SIG-M5 treated with dmso at 0.1 percent for 504 hours (cell line): ENCODE results near the gene PTPN1.
A peak's percentile ranks its signal among the peaks of the same experiment; 100 is the strongest.
"Not testable (repeated sequence)": the region's sequence is repeated elsewhere in the genome, so short reads cannot be mapped to it uniquely, and the experiment has no call there.

Experiments used
- DNase-seq: peaks from one replicate; lab custom pipeline; 2025; ENCODE audit not compliant: unreplicated experiment; lab: John Stamatoyannopoulos, UW

Gene PTPN1

DNA sequence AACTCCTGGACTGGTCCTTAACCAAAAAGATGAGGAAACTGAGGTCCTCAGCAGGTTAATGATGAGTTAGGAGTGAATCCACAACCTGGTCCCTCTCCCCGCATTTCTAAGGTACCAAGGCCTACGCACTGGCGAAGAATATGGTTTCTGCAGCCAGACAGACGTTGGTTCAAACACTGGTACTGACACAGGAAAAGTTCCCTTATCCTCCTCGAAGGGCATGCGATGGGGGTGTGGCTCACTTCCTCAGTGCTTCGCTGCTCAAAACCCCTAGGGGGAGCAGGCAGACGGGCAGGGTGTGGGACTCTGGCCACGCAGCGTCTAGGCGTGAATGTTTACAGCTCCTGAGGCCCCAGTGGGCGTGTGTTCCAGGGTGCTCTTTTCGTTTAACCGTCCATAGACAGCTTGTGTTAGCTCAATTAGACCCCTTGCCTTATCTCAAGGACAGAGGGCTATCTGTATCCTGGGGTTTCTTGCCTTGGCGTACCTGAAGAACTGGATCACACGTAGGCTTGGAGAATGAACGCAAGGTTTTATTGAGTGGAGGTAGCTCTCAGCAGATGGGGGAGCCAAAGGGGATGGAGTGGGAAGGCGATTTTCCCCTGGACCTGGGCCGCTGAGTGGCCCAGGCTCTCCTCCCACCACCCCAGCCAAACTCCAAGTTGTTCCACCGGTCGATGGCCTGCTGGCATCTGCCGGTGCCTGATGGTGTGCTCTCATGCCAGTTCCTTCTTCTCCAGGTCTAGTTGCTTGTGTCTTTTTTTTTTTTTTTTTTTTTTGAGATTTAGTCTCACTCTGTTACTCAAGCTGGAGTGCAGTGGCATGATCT, 31.8 kb upstream of the PTPN1 start:
- peak; percentile 93 for DNase-seq

DNA sequence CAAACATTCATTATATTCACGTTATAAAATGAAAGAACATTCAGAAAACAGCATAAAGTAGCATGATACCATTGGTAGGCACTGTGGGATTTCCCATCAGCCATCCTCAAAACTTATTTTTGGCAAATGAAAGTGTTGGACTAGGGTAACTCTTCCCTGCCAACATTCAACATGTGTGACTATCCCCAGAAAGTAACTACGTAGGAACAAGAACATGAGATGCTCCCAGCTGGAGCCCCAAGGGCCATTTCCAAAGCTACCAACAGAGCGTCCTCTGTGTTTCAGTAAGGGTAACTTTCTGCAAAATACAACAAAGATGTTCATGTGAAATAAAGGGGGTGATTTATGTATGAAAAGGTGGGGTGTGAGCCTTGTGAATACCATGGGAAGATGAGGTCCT, 28.4 kb upstream of the PTPN1 start:
- DNase-seq: no peak

DNA sequence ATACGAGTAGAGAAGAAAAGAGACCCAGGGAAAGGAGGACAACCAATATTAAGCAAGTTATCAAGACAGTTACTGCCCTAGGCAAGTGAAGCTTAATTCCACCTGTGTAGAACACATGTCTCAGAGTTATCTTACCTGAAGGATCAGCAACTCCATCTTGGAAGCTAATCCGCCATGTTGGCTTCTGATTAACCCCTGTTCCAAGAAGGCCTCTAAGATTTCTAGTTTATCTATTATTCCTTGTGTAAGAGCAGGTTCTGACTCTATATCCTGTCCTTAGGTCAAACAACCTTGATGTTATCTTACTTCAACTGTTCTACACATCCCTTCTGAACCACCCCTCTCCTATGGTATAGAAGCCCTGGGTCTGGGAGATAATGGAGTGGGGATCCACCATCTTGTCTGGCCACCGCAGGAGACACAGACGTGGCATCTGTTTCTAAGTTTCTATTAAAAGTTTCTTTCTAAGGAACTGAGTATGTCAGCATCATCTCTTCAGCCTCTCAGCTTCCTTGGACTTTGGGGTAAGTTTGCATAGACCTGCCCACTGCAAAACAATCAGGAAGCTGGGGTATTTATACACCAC, 27.7 kb upstream of the PTPN1 start:
- DNase-seq: no peak

DNA sequence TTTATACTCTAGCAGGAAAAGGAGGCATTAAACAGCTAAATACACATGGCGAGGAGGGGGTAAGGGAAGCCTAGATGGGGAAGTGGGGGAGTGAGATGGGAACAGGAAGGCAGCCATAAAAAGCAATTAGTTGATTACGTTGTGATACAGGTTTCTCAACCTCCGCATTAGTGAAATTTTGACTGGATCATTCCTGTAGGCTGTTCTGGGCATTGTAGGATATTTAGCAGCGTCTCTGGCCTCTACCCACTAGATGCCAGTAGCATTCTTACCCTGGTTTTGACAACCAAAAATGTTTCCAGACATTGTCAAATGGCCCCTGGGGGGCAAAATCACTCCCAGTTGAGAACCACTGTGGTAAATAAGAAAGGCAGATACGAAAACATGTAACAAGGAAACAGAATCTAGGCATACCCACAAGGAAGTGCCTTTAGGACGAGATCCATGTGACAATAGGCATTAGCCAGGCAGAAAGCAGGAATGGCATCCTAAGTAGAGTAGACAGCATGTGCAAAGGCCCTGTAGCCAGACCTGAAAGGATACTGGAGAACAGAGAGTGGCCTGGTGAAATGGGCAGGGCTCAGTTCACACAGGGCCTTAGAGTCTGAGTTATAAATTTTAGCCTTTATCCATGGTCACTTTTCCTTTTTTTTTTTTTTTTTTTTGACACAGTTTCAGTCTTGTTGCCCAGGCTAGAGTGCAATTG, 25.8 kb upstream of the PTPN1 start:
- no peak for DNase-seq

DNA sequence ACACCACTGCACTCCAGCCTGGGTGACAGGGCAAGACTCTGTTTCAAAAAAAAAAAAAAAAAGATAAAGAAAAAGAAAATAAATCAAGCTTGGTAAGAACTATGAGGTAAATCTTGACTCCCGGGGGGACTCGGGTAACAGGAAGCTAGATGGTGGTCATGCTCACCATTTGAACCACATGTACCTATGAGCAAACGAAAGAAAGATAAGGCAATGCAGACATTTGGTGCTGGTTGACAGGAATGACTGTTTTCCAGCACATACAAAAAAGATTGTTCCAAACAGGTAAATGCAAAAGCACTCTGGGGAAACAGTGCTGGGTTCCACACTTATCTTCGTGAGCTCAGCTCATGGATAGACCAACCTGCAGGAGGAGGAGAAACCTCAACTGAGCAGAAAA, 22.8 kb upstream of the PTPN1 start:
- DNase-seq: no peak

DNA sequence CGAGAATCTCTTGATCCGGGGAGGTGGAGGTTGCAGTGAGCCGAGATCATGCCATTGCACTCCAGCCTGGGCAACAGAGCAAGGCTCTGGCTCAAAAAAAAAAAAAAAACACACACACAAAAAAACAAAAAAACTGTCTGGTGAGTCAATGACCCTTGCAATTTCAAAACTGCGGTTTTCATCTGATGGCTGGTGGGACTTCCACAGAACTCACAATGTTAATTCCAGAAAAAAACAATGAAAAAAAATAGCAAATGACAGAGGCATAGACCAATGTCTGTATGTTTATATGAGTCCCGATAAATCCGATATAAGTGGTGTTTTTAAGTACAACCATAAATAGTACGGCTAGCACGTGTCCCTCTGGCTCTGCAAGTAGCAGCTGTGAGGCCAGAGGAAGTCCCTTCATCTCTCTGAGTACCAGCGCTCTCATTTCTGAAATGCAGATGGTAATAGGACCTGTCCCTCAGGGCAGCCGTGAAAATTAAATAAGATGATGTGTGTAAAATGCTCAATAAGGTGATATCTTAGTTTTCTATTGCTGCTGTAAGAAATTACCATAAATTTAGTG, 21.9 kb upstream of the PTPN1 start:
- DNase-seq: no peak

DNA sequence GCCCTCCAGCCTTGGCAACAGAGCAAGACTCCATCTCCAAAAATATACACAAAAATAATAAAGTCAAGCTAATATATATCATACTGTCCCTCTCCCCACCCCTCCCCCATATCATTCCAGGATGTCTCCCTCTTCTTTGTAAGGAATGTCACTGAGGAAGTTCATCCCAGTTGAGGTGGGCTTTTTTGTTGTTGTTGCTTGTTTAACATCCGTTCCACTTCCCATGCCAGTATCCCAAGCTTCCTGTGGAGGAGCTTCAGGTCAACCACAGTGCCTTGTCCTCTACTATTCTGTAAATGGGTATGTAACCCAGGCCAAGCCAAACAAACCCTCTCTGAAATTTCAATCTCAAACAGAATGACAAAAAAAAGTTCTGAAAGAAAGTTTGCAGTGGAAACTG, 19.0 kb upstream of the PTPN1 start:
- DNase-seq: no peak

DNA sequence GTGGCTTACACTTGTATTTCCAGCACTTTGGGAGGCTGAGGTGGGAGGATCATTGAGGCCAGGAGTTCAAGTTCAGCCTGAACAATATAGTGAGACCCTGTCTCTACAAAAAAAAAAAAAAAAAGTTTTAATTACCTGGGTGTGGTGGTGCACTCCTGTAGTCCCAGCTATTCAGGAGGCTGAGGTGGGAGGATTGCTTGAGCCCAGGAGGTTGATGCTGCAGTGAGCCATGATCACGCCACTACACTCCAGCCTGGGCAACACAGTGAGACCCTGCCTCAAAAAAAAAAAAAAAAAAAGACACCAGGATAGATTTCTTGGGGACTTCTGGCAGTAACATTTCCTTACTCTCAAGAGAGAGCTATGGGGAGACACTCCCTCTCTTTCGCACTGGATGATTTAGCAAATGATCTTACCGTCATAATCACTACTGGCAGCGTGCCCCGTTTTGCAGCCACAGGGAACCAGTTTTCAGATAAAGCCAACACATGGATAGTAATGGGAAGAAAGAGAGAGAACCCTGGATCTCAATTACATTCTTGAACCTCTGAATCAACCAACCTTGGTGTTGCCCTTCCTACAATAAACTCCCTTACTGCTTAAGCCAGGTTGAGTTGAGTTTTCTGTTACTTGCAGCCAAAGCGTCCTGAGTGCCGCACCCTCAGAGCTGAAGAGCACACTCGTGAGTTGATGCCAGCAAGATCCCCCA, 18.1 kb upstream of the PTPN1 start:
- DNase-seq: no peak

DNA sequence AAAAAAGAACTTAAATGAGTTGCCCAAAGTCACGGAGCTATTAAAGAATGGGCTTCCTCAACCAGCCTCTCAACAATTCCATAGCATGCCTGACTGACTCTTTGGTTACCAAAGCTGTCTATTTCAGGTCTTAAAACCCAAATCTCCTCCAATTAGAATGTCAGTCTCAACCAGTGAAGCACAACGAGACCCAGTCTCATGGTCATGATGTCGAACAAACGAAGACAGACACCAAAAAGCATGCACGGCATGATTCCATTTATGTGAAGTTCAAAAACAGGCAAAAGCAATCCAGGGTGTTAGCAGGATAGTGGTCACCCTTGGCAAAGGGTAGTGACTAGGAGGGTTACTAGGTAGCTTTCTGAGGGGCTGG, 16.3 kb upstream of the PTPN1 start:
- no peak for DNase-seq

DNA sequence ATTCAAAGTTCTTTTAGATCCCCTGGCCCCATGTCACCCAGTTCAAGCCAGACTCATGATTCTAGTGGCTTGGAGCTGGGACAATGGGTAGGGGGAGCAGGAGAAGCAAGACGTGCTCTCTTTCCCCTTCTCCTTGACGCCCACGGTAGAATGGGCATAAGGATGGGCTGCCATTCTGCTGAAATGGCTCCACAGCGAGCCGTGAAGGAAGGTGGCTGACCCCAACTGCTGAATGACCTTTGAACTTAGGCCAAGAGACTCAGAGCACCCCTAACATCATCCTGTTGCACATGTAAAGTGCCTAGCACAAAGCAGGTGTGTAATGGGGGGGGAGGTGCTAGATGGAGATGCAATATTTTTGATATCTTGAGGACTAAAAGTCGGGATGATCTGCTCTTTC, 15.8 kb upstream of the PTPN1 start:
- no peak for DNase-seq

DNA sequence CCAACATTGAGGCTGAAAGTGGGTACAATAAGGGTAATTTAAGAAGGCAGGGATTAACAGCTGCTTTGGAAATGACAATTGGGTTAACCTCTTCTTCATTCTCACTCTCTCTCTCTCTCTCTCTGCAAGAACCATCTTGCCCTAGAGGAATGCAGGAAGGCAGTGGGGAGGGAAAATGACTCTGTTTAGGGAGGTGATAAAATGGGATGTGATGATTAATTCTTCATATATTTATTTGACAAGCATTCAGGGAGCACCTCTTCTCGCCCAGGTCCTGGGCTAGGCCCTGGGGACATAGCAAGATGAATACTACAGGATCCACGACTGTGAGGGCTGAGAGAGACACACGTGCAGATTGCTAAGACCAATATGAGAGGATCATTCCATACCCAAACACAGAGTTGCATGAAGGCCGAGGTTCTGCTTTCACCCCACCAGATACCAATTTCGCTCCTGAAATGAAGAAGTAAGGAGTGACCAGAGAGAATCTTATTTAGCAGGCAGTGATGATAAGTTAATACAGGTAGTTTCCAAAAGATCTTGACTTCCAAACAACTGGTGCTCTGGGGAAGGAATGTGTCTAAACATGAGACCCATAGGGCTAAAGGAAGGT, 13.3 kb upstream of the PTPN1 start:
- DNase-seq: no peak

DNA sequence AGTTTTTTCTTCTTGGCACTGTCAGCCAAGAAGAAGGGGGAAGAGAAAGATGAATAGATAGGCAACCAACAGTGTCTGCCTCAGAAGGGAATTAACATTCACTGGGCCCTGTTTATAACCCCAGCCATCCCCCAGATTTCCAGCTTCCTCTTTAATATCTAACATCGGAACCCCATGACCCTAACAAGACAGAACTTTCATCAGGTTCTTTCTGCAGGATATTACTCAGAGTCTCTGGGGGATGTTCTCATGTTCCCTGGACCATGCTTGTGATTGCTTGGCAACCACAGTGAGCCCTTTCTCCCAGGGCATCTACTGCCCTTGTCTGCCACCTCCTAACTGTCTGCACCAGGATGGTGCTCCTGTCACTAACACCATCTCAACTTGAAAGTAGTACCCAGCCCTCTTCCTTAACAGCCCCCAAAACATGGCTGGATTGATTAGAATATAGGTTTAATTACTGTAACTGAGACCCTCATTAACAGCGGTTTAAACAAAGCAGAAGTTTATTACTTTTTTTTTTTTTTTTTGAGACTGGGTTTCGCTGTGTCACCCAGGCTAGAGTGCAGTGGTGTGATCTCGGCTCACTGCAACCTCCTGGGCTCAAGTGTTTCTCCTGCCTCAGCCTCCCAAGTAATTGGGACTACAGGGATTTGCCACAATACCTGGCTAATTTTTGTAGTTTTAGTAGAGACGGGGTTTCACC, 12.0 kb upstream of the PTPN1 start:
- no peak for DNase-seq

DNA sequence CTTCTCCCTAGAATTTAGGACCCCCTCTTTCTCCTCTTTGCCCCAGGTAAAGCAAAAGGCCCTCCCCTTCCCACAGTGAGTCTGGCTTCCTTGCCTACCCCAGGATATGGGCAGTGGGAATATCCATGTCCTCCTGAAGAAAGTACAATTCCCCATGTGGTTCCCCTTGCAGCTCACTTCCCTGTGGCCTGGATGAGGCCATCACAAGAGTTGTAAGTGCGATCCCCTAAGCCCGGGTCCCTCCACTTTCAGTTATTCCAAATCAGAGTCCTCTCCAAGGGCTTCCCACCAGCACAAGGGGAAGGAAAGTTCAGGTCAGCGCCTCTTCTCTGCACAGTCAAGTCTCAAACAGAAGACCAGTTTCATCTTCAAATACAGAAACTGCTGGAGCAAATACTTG, 10.2 kb upstream of the PTPN1 start:
- DNase-seq: no peak

DNA sequence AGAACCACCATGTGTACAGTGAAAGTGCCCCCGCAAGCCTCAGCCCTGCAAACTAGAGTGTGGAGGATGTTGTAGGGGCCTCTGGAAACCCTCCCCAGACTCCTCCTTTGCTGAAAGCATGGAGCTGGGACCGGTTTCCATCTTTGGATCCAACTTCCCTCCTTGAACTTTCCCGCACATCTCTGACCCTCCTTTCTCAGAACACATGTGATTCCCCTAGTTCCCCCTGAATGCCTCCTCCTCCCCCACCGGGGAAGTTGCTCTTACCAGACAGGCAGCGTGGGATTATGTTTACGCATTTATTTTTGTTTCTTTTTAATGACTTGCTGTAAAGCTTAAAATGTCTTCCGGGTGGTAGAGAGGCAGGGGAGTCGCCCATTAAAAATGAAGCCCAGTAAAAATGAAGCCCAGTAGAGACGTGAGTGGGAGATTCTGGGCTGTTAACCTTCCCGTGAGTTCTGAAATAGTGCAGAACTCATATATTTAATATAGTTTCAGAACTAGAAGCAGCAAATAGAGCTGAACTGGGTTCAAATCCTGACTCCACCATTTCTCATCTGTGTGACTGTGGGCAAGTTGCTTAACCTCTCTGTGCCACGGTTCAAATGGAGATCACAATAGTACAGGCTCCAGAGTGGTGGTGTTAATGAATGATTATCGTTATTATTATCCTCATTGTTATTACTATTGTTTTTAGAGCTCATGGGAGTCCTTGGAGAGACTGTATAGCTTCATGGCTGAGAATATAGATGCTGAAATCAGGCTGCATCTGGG, 8.0 kb upstream of the PTPN1 start:
- no peak for DNase-seq

DNA sequence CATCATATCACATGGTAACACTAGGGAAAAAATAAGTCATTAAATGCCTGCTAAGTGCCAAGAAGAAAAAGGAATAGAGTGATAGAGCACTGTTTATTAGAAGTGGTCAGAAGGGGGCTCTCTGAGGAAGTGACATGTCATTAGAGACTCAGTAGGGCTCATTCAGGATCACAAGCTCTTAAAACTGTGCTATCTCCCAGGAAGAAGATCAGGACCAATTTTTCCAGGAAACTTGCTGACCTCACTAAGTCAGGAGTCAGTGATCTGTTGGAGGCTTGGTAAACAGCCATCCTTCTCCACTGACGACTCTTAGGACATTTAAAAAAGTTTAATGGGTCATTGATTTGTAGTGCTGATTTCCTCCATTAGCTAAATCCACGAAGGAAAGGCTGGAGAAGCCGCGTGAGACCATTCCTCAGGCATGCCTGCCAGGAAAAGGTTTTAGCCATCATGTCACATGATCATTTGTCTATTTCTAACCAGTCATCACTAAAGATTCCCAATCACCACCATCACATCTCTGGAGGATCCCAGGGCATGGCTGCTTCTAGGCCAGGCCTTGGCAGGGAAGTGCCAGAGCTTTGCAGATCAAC, 5.9 kb upstream of the PTPN1 start:
- no peak for DNase-seq

DNA sequence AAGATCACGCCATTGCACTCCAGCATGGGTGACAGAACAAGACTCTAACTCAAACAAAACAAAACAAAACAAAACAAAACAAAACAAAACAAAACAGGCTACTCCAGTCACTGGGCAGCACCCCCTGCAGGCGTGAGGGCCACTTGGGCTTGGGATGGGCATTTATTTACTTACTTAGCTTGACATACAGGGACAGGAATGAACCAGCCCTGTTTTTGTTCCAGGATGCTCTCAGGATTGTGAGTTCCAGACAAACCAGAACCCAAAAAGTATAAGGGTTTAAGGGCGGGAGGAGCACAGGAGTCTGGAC, 4.0 kb upstream of the PTPN1 start:
- DNase-seq: no peak

DNA sequence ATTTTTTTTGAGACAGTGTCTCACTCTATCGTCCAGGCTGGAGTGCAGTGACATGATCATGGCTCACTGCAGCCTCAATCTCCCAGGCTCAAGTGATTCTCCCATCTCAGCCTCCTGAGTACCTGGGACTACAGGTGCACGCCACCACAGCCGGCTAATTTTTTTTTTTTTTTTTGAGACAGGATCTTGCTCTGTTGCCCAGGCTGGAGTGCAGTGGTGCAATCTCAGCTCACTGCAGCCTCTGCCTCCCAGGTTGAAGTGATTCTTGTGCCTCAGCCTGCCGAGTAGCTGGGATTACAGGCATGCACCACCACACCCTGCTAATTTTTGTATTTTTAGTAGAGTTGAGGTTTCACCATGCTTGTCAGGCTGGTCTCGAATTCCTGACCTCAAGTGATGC, 2.4 kb upstream of the PTPN1 start:
- not testable (repeated sequence) for DNase-seq

DNA sequence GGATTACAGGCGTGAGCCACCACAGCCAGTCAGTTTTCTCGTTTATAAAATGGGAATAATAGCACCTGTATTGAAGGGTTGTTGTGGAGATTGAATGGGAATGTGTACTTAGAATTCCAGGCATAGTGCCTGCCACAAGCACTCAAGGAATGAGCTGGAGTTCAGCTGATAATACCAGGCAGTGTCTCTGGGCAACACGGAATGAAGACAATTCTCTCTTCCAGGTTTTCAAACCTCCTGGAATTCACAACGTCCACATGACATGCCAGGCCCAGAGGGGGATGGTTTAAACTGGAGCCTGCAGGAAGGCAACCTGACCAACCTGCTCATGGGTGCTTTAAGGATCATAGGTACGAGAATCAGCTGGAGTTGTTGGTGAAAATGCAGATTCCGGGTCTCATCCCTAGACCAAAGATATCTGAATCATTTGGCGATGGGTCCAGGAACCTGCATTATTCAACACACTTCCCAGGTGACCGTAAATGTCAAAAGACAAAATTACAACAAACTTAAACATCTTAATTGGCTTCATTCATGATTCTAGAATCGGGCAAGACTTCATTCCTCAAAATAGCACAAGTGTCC, 1.9 kb upstream of the PTPN1 start:
- no peak for DNase-seq
